ENCODE data around the gene MAGEA3.
"Not testable (repeated sequence)": the region's sequence is repeated elsewhere in the genome, so short reads cannot be mapped to it uniquely, and the experiment has no call there.

MAGEA3 gene, protein sequence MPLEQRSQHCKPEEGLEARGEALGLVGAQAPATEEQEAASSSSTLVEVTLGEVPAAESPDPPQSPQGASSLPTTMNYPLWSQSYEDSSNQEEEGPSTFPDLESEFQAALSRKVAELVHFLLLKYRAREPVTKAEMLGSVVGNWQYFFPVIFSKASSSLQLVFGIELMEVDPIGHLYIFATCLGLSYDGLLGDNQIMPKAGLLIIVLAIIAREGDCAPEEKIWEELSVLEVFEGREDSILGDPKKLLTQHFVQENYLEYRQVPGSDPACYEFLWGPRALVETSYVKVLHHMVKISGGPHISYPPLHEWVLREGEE
- long read RNA-seq = 0 reads

DNA sequence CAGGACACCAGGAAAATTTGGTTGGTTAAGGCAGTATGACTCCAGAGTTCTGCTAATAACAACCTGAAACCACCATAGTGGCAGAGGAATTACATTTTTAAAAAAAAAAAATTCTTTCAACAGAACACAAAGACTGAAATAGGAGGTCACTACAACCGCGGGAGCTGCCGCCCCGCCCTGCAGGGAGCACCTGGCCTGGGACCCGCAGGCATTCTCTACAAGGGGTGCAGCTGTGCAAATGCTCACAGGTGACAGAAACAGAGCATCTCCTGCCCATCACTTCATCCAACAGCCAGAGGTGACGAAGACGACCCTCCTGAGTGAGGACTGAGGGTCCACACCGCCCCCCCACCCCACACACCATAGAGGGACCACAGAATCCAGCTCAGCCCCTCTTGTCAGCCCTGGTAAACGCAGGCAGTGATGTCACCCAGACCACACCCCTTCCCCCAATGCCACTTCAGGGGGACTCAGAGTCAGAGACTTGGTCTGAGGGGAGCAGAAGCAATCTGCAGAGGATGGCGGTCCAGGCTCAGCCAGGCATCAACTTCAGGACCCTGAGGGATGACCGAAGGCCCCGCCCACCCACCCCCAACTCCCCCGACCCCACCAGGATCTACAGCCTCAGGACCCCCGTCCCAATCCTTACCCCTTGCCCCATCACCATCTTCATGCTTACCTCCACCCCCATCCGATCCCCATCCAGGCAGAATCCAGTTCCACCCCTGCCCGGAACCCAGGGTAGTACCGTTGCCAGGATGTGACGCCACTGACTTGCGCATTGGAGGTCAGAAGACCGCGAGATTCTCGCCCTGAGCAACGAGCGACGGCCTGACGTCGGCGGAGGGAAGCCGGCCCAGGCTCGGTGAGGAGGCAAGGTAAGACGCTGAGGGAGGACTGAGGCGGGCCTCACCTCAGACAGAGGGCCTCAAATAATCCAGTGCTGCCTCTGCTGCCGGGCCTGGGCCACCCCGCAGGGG, at the start of gene MAGEA3:
Gene MAGEA3 (plus strand): TSS at position 843 of the 980 bp plus-strand sequence. CDS start 2,039 bp downstream, outside the sequence.
- DNase-seq (ENCODE audit: low read depth in 1 of 2, low spot score in 1 of 2); H3K27ac ChIP-seq (replicated peaks); H3K4me3 ChIP-seq (replicated peaks; ENCODE audit: insufficient read depth, low read length); H3K27me3 ChIP-seq (ENCODE audit: insufficient read depth, poor library complexity, severe bottlenecking): not testable (repeated sequence)

DNA sequence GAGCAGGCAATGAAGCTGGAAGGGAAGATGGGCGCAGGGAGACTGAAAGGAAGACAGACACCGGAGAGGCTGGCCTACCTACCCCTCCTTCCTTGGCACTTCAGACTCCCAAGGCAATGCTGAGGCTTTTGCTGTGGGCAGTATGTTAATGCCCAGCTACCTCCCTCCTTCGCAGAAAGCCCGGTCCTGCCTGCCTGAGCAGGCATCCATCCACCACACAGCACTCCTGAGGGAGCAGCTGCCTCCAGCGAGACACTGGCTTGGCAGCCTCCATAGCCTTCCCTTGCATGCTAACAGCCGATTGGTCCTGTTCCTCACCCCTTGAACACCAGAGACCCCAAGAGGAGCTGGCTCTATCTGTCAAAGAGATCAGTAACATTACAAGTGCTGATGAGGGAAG, 46.5 kb upstream of the MAGEA3 start:
- Histone ChIP-seq H3K27me3 (ENCODE audit: insufficient read depth, poor library complexity, severe bottlenecking) (no peaks in the 10 kb centered on the region), H3K27ac (replicated peaks) (no peak overlapping the region), H3K4me3 (replicated peaks; ENCODE audit: insufficient read depth, low read length) (no peak overlapping the region)
- no peak for TF ChIP-seq SPI1 (IDR thresholded peaks at IDR 0.05; ENCODE audit: borderline replicate concordance, low read depth)
- TF ChIP-seq GABPA (IDR thresholded peaks at IDR 0.05; ENCODE audit: low read depth) = no peak
- TF ChIP-seq, protein P1, sequence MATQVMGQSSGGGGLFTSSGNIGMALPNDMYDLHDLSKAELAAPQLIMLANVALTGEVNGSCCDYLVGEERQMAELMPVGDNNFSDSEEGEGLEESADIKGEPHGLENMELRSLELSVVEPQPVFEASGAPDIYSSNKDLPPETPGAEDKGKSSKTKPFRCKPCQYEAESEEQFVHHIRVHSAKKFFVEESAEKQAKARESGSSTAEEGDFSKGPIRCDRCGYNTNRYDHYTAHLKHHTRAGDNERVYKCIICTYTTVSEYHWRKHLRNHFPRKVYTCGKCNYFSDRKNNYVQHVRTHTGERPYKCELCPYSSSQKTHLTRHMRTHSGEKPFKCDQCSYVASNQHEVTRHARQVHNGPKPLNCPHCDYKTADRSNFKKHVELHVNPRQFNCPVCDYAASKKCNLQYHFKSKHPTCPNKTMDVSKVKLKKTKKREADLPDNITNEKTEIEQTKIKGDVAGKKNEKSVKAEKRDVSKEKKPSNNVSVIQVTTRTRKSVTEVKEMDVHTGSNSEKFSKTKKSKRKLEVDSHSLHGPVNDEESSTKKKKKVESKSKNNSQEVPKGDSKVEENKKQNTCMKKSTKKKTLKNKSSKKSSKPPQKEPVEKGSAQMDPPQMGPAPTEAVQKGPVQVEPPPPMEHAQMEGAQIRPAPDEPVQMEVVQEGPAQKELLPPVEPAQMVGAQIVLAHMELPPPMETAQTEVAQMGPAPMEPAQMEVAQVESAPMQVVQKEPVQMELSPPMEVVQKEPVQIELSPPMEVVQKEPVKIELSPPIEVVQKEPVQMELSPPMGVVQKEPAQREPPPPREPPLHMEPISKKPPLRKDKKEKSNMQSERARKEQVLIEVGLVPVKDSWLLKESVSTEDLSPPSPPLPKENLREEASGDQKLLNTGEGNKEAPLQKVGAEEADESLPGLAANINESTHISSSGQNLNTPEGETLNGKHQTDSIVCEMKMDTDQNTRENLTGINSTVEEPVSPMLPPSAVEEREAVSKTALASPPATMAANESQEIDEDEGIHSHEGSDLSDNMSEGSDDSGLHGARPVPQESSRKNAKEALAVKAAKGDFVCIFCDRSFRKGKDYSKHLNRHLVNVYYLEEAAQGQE (IDR thresholded peaks at IDR 0.05; ENCODE audit: insufficient replicate concordance, low read depth) = no peak
- TF ChIP-seq, protein P2, sequence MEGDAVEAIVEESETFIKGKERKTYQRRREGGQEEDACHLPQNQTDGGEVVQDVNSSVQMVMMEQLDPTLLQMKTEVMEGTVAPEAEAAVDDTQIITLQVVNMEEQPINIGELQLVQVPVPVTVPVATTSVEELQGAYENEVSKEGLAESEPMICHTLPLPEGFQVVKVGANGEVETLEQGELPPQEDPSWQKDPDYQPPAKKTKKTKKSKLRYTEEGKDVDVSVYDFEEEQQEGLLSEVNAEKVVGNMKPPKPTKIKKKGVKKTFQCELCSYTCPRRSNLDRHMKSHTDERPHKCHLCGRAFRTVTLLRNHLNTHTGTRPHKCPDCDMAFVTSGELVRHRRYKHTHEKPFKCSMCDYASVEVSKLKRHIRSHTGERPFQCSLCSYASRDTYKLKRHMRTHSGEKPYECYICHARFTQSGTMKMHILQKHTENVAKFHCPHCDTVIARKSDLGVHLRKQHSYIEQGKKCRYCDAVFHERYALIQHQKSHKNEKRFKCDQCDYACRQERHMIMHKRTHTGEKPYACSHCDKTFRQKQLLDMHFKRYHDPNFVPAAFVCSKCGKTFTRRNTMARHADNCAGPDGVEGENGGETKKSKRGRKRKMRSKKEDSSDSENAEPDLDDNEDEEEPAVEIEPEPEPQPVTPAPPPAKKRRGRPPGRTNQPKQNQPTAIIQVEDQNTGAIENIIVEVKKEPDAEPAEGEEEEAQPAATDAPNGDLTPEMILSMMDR (IDR thresholded peaks at IDR 0.05; ENCODE audit: insufficient read depth, low read length) = no peak
- TF ChIP-seq POLR2AphosphoS5 (IDR thresholded peaks at IDR 0.05; ENCODE audit: low read depth) = no peak
- no peak for DNase-seq (ENCODE audit: low read depth in 1 of 2, low spot score in 1 of 2)

DNA sequence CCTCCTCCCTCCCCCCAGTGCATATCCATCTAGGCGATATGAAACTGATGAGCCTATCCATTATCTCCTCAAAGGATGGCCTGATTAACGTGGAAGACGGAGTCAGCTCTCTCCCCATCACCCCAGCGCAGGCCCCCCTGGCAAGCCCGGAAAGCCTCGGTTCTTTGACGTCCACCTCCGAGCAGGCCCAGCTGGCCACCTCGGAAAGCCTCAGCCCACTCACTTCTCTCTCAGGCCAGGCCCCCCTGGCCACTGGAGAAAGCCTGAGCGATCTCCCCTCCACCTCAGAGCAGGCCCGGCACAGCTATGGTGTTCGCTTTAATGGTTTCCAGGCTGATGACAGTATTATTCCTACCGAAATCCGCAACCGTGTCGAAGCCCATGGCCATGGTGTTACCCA, 46.1 kb upstream of the MAGEA3 start:
- H3K27me3 ChIP-seq (ENCODE audit: insufficient read depth, poor library complexity, severe bottlenecking) = no peaks in the 10 kb centered on the region
- no peak for DNase-seq (ENCODE audit: low read depth in 1 of 2, low spot score in 1 of 2)
- no peak for TF ChIP-seq SPI1 (IDR thresholded peaks at IDR 0.05; ENCODE audit: borderline replicate concordance, low read depth)
- TF ChIP-seq, protein P2 (IDR thresholded peaks at IDR 0.05; ENCODE audit: insufficient read depth, low read length) = no peak
- TF ChIP-seq POLR2AphosphoS5 (IDR thresholded peaks at IDR 0.05; ENCODE audit: low read depth) = no peak
- H3K27ac ChIP-seq (replicated peaks) = no peak overlapping the region
- H3K4me3 ChIP-seq (replicated peaks; ENCODE audit: insufficient read depth, low read length) = no peak overlapping the region

DNA sequence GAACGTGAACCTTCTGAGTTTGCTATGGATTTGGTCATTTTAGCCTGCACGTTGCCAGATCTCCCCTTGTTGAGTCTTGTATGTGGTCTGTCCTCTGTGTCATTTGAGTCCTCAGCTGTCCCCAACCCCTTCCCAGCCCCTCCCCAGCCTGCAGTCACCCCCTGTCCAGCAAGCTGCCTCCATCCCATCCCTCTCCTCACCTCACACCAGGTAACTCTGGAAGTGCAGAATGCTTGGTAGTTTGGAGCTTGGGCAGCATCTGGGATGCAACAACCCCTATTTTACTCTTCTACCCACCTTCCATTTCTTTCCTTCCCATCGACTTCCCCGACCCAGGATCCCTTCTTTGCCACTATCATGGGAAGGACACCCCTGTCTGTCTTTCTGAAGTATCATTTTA, 42.5 kb upstream of the MAGEA3 start:
- no peaks in the 10 kb centered on the region for H3K27me3 ChIP-seq (ENCODE audit: insufficient read depth, poor library complexity, severe bottlenecking)

More for the DNA sequence above, 42.5 kb upstream of the MAGEA3 start:
- Histone ChIP-seq H3K4me3 (replicated peaks; ENCODE audit: insufficient read depth, low read length) (no peak overlapping the region), H3K27ac (replicated peaks) (no peak overlapping the region)
- TF ChIP-seq, protein P1 (IDR thresholded peaks at IDR 0.05; ENCODE audit: insufficient replicate concordance, low read depth) = no peak
- no peak for TF ChIP-seq POLR2AphosphoS5 (IDR thresholded peaks at IDR 0.05; ENCODE audit: low read depth)
- TF ChIP-seq, protein P2 (IDR thresholded peaks at IDR 0.05; ENCODE audit: insufficient read depth, low read length) = no peak
- no peak for DNase-seq (ENCODE audit: low read depth in 1 of 2, low spot score in 1 of 2)

Data from HL-60 (cell line).